ENCODE data around the gene BTBD9.
"Not testable (repeated sequence)": the region's sequence is repeated elsewhere in the genome, so short reads cannot be mapped to it uniquely, and the experiment has no call there.

Gene BTBD9

GRCh38 chr6:38387461-38387860, 252.3 kb downstream of the BTBD9 start:
- no peak for DNase-seq (ENCODE audit: low spot score)

- no peak for DNase-seq (ENCODE audit: low spot score)
Measured at GRCh38 chr6:38378801-38379200, 260.9 kb downstream of the BTBD9 start.

- DNase-seq (ENCODE audit: low spot score), result no peak
Measured at GRCh38 chr6:38375937-38376336, 263.8 kb downstream of the BTBD9 start.

- DNase-seq (ENCODE audit: low spot score), result no peak
Measured at GRCh38 chr6:38375341-38375740, 264.4 kb downstream of the BTBD9 start.

- DNase-seq (ENCODE audit: low spot score), result no peak
Measured at GRCh38 chr6:38371881-38372280, 267.8 kb downstream of the BTBD9 start.

GRCh38 chr6:38370653-38371601, 268.8 kb downstream of the BTBD9 start:
- DNase-seq (ENCODE audit: low spot score), result no peak

- no peak for DNase-seq (ENCODE audit: low spot score)
Measured at GRCh38 chr6:38367231-38367630, 272.5 kb downstream of the BTBD9 start.

GRCh38 chr6:38366234-38366633, 273.5 kb downstream of the BTBD9 start:
- no peak for DNase-seq (ENCODE audit: low spot score)

GRCh38 chr6:38364775-38365174, 275.0 kb downstream of the BTBD9 start:
- no peak for DNase-seq (ENCODE audit: low spot score)

GRCh38 chr6:38364127-38364526, 275.6 kb downstream of the BTBD9 start:
- no peak for DNase-seq (ENCODE audit: low spot score)

- no peak for DNase-seq (ENCODE audit: low spot score)
Measured at GRCh38 chr6:38355519-38355918, 284.2 kb downstream of the BTBD9 start.

- DNase-seq (ENCODE audit: low spot score), result no peak
Measured at GRCh38 chr6:38354905-38355304, 284.8 kb downstream of the BTBD9 start.

- DNase-seq (ENCODE audit: low spot score), result no peak
Measured at GRCh38 chr6:38354037-38354381, 285.7 kb downstream of the BTBD9 start.

GRCh38 chr6:38353310-38354036, 286.3 kb downstream of the BTBD9 start:
- no peak for DNase-seq (ENCODE audit: low spot score)

- DNase-seq (ENCODE audit: low spot score), result no peak
Measured at GRCh38 chr6:38352636-38353035, 287.1 kb downstream of the BTBD9 start.

GRCh38 chr6:38350942-38351341, 288.8 kb downstream of the BTBD9 start:
- no peak for DNase-seq (ENCODE audit: low spot score)

GRCh38 chr6:38350220-38350619, 289.5 kb downstream of the BTBD9 start:
- no peak for DNase-seq (ENCODE audit: low spot score)

GRCh38 chr6:38349795-38350194, 289.9 kb downstream of the BTBD9 start:
- DNase-seq (ENCODE audit: low spot score), result no peak

GRCh38 chr6:38349221-38349620, 290.5 kb downstream of the BTBD9 start:
- DNase-seq (ENCODE audit: low spot score), result no peak

GRCh38 chr6:38348371-38348770, 291.4 kb downstream of the BTBD9 start:
- DNase-seq (ENCODE audit: low spot score), result no peak

- not testable (repeated sequence) for DNase-seq (ENCODE audit: low spot score)
Measured at GRCh38 chr6:38347829-38348228, 291.9 kb downstream of the BTBD9 start.

- no peak for DNase-seq (ENCODE audit: low spot score)
Measured at GRCh38 chr6:38346291-38347079, 293.2 kb downstream of the BTBD9 start.
